Measurements from ENCODE around the gene SELENOO. TPM values are rescaled to one million over a fixed set of nuclear protein-coding genes. Genes with fewer than 3 reads are reported as not detected.
A peak's percentile ranks its signal among the peaks of the same experiment; 100 is the strongest.

The SELENOO gene
- total RNA-seq, 2 experiments from 2014 or later = 34.0 to 44.2 TPM

DNA sequence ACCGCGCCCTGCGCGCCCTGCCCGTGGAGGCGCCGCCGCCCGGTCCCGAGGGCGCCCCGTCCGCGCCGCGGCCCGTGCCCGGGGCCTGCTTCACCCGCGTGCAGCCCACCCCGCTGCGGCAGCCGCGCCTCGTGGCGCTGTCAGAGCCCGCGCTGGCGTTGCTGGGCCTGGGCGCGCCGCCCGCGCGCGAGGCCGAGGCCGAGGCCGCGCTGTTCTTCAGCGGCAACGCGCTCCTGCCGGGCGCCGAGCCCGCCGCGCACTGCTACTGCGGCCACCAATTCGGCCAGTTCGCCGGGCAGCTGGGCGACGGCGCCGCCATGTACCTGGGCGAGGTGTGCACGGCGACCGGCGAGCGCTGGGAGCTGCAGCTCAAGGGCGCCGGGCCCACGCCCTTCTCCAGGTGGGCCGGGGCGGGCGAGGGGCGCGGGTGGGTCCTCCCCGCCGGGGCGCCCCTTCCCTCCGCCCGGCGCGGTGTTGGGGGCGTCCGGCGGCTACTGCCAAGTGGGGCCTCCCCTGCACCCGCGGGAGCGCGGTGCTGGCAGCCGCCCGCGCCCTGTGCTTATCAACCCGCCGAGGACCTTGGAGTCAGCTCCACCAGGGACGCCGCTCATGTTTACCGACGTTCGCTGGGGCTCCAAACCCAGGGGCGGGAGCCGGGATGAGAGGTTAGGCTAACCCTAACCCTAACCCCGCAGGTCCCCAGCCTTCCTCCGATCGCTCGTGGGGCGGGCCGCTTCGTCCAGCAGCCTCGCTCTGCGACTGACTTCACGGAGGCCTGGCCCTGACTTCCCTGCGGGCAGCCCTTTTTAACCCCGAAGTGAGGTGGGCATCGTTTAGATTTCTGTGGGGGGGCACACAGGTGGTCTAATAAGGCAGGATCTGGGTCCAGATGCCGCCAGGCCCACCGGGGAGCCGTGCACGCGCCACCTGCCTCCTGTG is 649 bp downstream of the SELENOO start:
- Histone ChIP-seq H3K79me2 (ENCODE audit: insufficient read depth, low read depth, low read length) (peaks cover 32% of the 10 kb centered on the region), H3K4me1 (ENCODE audit: insufficient read depth, low read length, poor library complexity, severe bottlenecking) (peaks cover 17% of the 10 kb centered on the region), H3K9me3 (ENCODE audit: low read length) (peaks cover 8% of the 10 kb centered on the region; the same call in 1 of the 2 replicates), H2AFZ (ENCODE audit: low read length) (no peak overlapping the region), H3K4me2 (ENCODE audit: low read length) (peak overlapping the region; percentile 100), H3K27ac (ENCODE audit: low read depth, low read length, poor library complexity, severe bottlenecking) (peak overlapping the region; percentile 39), H3K9me2 (ENCODE audit: insufficient read depth, low read length) (no peaks in the 10 kb centered on the region), H3K36me3 (ENCODE audit: insufficient read depth, low read length) (peaks cover 51% of the 10 kb centered on the region), H3K4me3 (ENCODE audit: low read depth, low read length, poor library complexity, severe bottlenecking) (peak overlapping the region; percentile 98), H4K20me1 (ENCODE audit: insufficient read depth, low read length) (0 out of 2 replicates have a peak, but pooled peaks cover 8% of the 10 kb centered on the region)
- peak; percentile 35 for DNase-seq (ENCODE audit: low spot score)
- intact Hi-C loops (cut with micrococcal nuclease; ENCODE audit: unreplicated experiment) = loop anchor here (2.0 kb wide), 1 partner anchor 53 kb away; no protein-coding TSS in a partner anchor
- TF ChIP-seq, protein P1, sequence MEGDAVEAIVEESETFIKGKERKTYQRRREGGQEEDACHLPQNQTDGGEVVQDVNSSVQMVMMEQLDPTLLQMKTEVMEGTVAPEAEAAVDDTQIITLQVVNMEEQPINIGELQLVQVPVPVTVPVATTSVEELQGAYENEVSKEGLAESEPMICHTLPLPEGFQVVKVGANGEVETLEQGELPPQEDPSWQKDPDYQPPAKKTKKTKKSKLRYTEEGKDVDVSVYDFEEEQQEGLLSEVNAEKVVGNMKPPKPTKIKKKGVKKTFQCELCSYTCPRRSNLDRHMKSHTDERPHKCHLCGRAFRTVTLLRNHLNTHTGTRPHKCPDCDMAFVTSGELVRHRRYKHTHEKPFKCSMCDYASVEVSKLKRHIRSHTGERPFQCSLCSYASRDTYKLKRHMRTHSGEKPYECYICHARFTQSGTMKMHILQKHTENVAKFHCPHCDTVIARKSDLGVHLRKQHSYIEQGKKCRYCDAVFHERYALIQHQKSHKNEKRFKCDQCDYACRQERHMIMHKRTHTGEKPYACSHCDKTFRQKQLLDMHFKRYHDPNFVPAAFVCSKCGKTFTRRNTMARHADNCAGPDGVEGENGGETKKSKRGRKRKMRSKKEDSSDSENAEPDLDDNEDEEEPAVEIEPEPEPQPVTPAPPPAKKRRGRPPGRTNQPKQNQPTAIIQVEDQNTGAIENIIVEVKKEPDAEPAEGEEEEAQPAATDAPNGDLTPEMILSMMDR (conservative IDR thresholded peaks at IDR 0.05; ENCODE audit: low read length) = no peak; the same call in 1 of the 2 replicates
- TF ChIP-seq EZH2phosphoT487 (IDR thresholded peaks at IDR 0.05; ENCODE audit: borderline replicate concordance, low read depth, low read length) = no peak
- no TSS peak for BruUV-seq (replicated peaks)
- CTCF ChIA-PET (ENCODE audit: unreplicated experiment) = no interaction called here
- POLR2A ChIA-PET = no interaction called here

DNA sequence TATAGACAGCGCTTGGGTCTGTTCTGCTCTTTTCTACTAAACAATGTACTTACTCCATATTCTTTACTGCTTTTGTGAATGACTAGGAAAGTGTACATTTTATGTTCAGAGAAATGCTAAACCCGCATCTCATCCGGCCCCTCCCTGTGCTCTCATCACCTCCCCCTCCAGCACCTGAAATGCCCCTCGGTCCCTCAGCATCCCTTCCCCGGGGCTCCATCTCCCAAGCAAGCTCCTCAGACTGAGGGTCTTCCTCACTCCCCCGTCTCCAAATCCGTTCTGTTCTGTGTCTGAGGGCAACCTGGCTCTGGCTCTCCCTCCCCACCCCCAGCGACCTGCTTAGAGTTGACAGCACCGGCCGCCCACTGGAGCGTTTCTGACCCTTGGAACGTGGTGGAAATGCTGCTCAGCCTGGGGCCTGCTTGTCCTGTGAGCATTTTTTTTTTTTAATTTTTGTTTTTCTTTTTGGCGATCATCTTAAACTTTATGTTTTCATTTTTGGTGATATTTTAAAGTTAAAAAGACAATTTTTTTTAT is 1.4 kb downstream of the SELENOO start:
- ChIA-PET POLR2A (no interaction called here), CTCF (ENCODE audit: unreplicated experiment) (no interaction called here)
- intact Hi-C loops (cut with micrococcal nuclease; ENCODE audit: unreplicated experiment) = no loop called here
- H3K79me2 ChIP-seq (ENCODE audit: insufficient read depth, low read depth, low read length) = peaks cover 32% of the 10 kb centered on the region
- peak overlapping the region; percentile 39 for H3K27ac ChIP-seq (ENCODE audit: low read depth, low read length, poor library complexity, severe bottlenecking)
- H2AFZ ChIP-seq (ENCODE audit: low read length) = no peak overlapping the region
- peaks cover 24% of the 10 kb centered on the region for H3K4me1 ChIP-seq (ENCODE audit: insufficient read depth, low read length, poor library complexity, severe bottlenecking)
- peak overlapping the region; percentile 98 for H3K4me3 ChIP-seq (ENCODE audit: low read depth, low read length, poor library complexity, severe bottlenecking)
- DNase-seq (ENCODE audit: low spot score) = peak; percentile 50
- H4K20me1 ChIP-seq (ENCODE audit: insufficient read depth, low read length) = 0 out of 2 replicates have a peak, but pooled peaks cover 8% of the 10 kb centered on the region
- peaks cover 8% of the 10 kb centered on the region; the same call in 1 of the 2 replicates for H3K9me3 ChIP-seq (ENCODE audit: low read length)
- H3K36me3 ChIP-seq (ENCODE audit: insufficient read depth, low read length) = peaks cover 53% of the 10 kb centered on the region
- BruUV-seq (replicated peaks) = no TSS peak
- TF ChIP-seq EZH2phosphoT487 (IDR thresholded peaks at IDR 0.05; ENCODE audit: borderline replicate concordance, low read depth, low read length) = no peak
- TF ChIP-seq, protein P1 (conservative IDR thresholded peaks at IDR 0.05; ENCODE audit: low read length) = no peak
- H3K9me2 ChIP-seq (ENCODE audit: insufficient read depth, low read length) = no peaks in the 10 kb centered on the region
- peak overlapping the region; percentile 100 for H3K4me2 ChIP-seq (ENCODE audit: low read length)

All from OCI-LY7 (cell line).